ENCODE results near the gene RTL10.

The RTL10 gene

GRCh38 chr22:19828035-19828401, 26.7 kb downstream of the RTL10 start:
- peaks cover 0 to 15% (median 13%) of the 10 kb centered on the region in 11 experiments; a peak in 16 of 22 replicates for H3K9me3 ChIP-seq (replicated peaks in 1 of 11)
- H3K4me2 ChIP-seq: no peak overlapping the region
- no peaks in the 10 kb centered on the region for H3K27me3 ChIP-seq
- H3K4me1 ChIP-seq: peaks cover 28 to 47% (median 41%) of the 10 kb centered on the region in 10 experiments
- no peak overlapping the region for H3K9ac ChIP-seq
- peaks cover 0 to 13% (median 0%) of the 10 kb centered on the region in 11 experiments; a peak in 5 of 22 replicates for H3K36me3 ChIP-seq
- peaks cover 0 to 38% (median 12%) of the 10 kb centered on the region in 11 experiments; a peak in 11 of 22 replicates for H4K20me1 ChIP-seq
- H3K4me3 ChIP-seq: no peak overlapping the region
- no peak for TF ChIP-seq Cebpa-rat (IDR thresholded peaks at IDR 0.05)
- H3K27ac ChIP-seq: no peak overlapping the region

- TF ChIP-seq Cebpa-rat (IDR thresholded peaks at IDR 0.05): no peak
- peaks cover 28 to 47% (median 41%) of the 10 kb centered on the region in 10 experiments for H3K4me1 ChIP-seq
- no peak overlapping the region for H3K9ac ChIP-seq
- H3K27me3 ChIP-seq: no peaks in the 10 kb centered on the region
- no peak overlapping the region for H3K4me2 ChIP-seq
- no peak overlapping the region for H3K4me3 ChIP-seq
- peaks cover 0 to 13% (median 0%) of the 10 kb centered on the region in 11 experiments; a peak in 5 of 22 replicates for H3K36me3 ChIP-seq
- no peak overlapping the region for H3K27ac ChIP-seq
- H3K9me3 ChIP-seq (replicated peaks in 1 of 11): peaks cover 0 to 15% (median 13%) of the 10 kb centered on the region in 11 experiments; a peak in 16 of 22 replicates
- H4K20me1 ChIP-seq: peaks cover 0 to 40% (median 18%) of the 10 kb centered on the region in 11 experiments; a peak in 12 of 22 replicates
These were observed 27.2 kb downstream of the RTL10 start for GRCh38 chr22:19827341-19828034.

- no peak for TF ChIP-seq Cebpa-rat (IDR thresholded peaks at IDR 0.05)
- no peak overlapping the region for H3K9ac ChIP-seq
These were observed 28.1 kb downstream of the RTL10 start for GRCh38 chr22:19826619-19826950.

GRCh38 chr22:19825904-19826618, 28.6 kb downstream of the RTL10 start:
- peaks cover 35 to 56% (median 52%) of the 10 kb centered on the region in 10 experiments for H3K4me1 ChIP-seq
- no peak overlapping the region for H3K4me3 ChIP-seq
- peak overlapping the region in 6 of 11 experiments; percentile 76 to 88 (median 85); a peak in 9 of 22 replicates for H3K27ac ChIP-seq

More at GRCh38 chr22:19826619-19826950, 28.1 kb downstream of the RTL10 start:
- H3K27me3 ChIP-seq: no peaks in the 10 kb centered on the region
- 0 out of 22 replicates have a peak overlapping the region, but pooled peaks of 1 of the 11 experiments have one; percentile 87 for H3K4me2 ChIP-seq
- peaks cover 0 to 15% (median 13%) of the 10 kb centered on the region in 11 experiments; a peak in 16 of 22 replicates for H3K9me3 ChIP-seq (replicated peaks in 1 of 11)
- peak overlapping the region in 3 of 11 experiments; percentile 85 to 88 (median 87); a peak in 4 of 22 replicates for H3K27ac ChIP-seq
- peaks cover 0 to 43% (median 19%) of the 10 kb centered on the region in 11 experiments; a peak in 13 of 22 replicates for H4K20me1 ChIP-seq
- H3K36me3 ChIP-seq: peaks cover 0 to 13% (median 0%) of the 10 kb centered on the region in 11 experiments; a peak in 5 of 22 replicates
- no peak overlapping the region for H3K4me3 ChIP-seq
- H3K4me1 ChIP-seq: peaks cover 33 to 51% (median 47%) of the 10 kb centered on the region in 10 experiments

GRCh38 chr22:19824926-19825339, 29.7 kb downstream of the RTL10 start:
- peak overlapping the region; percentile 35 to 95 (median 87) for H3K4me2 ChIP-seq
- peak overlapping the region in 8 of 11 experiments; percentile 18 to 78 (median 69); a peak in 16 of 22 replicates for H3K9ac ChIP-seq
- H3K4me3 ChIP-seq: peak overlapping the region in 4 of 10 experiments; percentile 7 to 38 (median 20); a peak in 3 of 20 replicates
- peaks cover 35 to 68% (median 63%) of the 10 kb centered on the region in 10 experiments for H3K4me1 ChIP-seq
- peaks cover 0 to 56% (median 19%) of the 10 kb centered on the region in 11 experiments; a peak in 13 of 22 replicates for H4K20me1 ChIP-seq
- TF ChIP-seq Cebpa-rat (IDR thresholded peaks at IDR 0.05): no peak
- peaks cover 0 to 12% (median 0%) of the 10 kb centered on the region in 11 experiments; a peak in 6 of 22 replicates for H3K36me3 ChIP-seq
- peak overlapping the region in 8 of 11 experiments; percentile 51 to 88 (median 83); a peak in 16 of 22 replicates for H3K27ac ChIP-seq
- peaks cover 0 to 15% (median 13%) of the 10 kb centered on the region in 11 experiments; a peak in 16 of 22 replicates for H3K9me3 ChIP-seq (replicated peaks in 1 of 11)
- H3K27me3 ChIP-seq: no peaks in the 10 kb centered on the region

More at GRCh38 chr22:19825904-19826618, 28.6 kb downstream of the RTL10 start:
- no peak for TF ChIP-seq Cebpa-rat (IDR thresholded peaks at IDR 0.05)
- Histone ChIP-seq H3K27me3 (no peaks in the 10 kb centered on the region), H4K20me1 (peaks cover 0 to 48% (median 19%) of the 10 kb centered on the region in 11 experiments; a peak in 13 of 22 replicates), H3K9me3 (replicated peaks in 1 of 11) (peaks cover 0 to 15% (median 13%) of the 10 kb centered on the region in 11 experiments; a peak in 16 of 22 replicates), H3K9ac (peak overlapping the region in 3 of 11 experiments; percentile 57 to 77 (median 73); a peak in 3 of 22 replicates), H3K36me3 (peaks cover 0 to 13% (median 0%) of the 10 kb centered on the region in 11 experiments; a peak in 6 of 22 replicates), H3K4me2 (peak overlapping the region in 7 of 11 experiments; percentile 87 to 95 (median 91); a peak in 11 of 22 replicates)

- Histone ChIP-seq H3K9ac (peak overlapping the region in 10 of 11 experiments; percentile 16 to 78 (median 64); a peak in 16 of 22 replicates), H3K9me3 (replicated peaks in 1 of 11) (peaks cover 0 to 15% (median 13%) of the 10 kb centered on the region in 11 experiments; a peak in 16 of 22 replicates), H3K4me1 (peaks cover 35 to 73% (median 69%) of the 10 kb centered on the region in 10 experiments), H4K20me1 (peaks cover 0 to 60% (median 19%) of the 10 kb centered on the region in 11 experiments; a peak in 13 of 22 replicates), H3K4me3 (peak overlapping the region in 4 of 10 experiments; percentile 7 to 38 (median 20); a peak in 3 of 20 replicates), H3K27me3 (no peaks in the 10 kb centered on the region), H3K27ac (peak overlapping the region in 8 of 11 experiments; percentile 51 to 88 (median 83); a peak in 16 of 22 replicates), H3K4me2 (peak overlapping the region; percentile 35 to 95 (median 87)), H3K36me3 (peaks cover 0 to 10% (median 0%) of the 10 kb centered on the region in 11 experiments; a peak in 6 of 22 replicates)
- peak in 9 of 11 experiments; percentile 31 to 98 (median 89); a peak in 14 of 22 replicates for TF ChIP-seq Cebpa-rat (IDR thresholded peaks at IDR 0.05)
These were observed 30.3 kb downstream of the RTL10 start for GRCh38 chr22:19824212-19824925.

- Histone ChIP-seq H3K4me2 (peak overlapping the region; percentile 35 to 95 (median 87)), H3K4me3 (no peak overlapping the region), H3K9me3 (replicated peaks in 1 of 11) (peaks cover 0 to 15% (median 13%) of the 10 kb centered on the region in 11 experiments; a peak in 16 of 22 replicates), H4K20me1 (peaks cover 0 to 65% (median 21%) of the 10 kb centered on the region in 11 experiments; a peak in 13 of 22 replicates), H3K4me1 (peaks cover 35 to 78% (median 74%) of the 10 kb centered on the region in 10 experiments), H3K9ac (peak overlapping the region in 8 of 11 experiments; percentile 18 to 78 (median 69); a peak in 11 of 22 replicates), H3K36me3 (peaks cover 0 to 10% (median 0%) of the 10 kb centered on the region in 11 experiments; a peak in 6 of 22 replicates), H3K27me3 (no peaks in the 10 kb centered on the region), H3K27ac (peak overlapping the region in 7 of 11 experiments; percentile 51 to 88 (median 85); a peak in 13 of 22 replicates)
- no peak for TF ChIP-seq Cebpa-rat (IDR thresholded peaks at IDR 0.05)
These were observed 30.8 kb downstream of the RTL10 start for GRCh38 chr22:19823902-19824211.

Measured in BLaER1 treated with 17β-estradiol and CSF1 and Interleukin-3, amounts not matched to agents 10 nM and 100 nM (cell line).